HepG2 (cell line): ENCODE measurements around the gene FITM1. TPM values are rescaled to one million over a fixed set of nuclear protein-coding genes. Genes with fewer than 3 reads are reported as not detected.

Source experiments
- ATF7-NPFF ChIP-seq: sonication (generic); formaldehyde crosslinking; IDR thresholded peaks from 2 replicates; pipeline ENCODE4 v1.8.1; 2023; ENCODE audit warnings: mild to moderate bottlenecking, low read depth, missing genetic modification reagents, moderate library complexity
- FOXP1 ChIP-seq, 2 experiments: fragments of 450-650 bp in 1 of 2; IDR thresholded peaks; 2 replicates each; pipeline ENCODE4 v1.6.1; 2017 to 2018; ENCODE audit warnings: antibody characterized with exemption in 1 of 2
- NFE2L2 ChIP-seq: fragments of 150-350 bp; IDR thresholded peaks from 2 replicates; pipeline ENCODE4 v1.6.1; 2014; ENCODE audit warnings: low read length
- PLRG1 ChIP-seq: fragments of 450-650 bp; conservative IDR thresholded peaks from 2 replicates; pipeline ENCODE4 v1.6.1; 2016
- RFX1 ChIP-seq: fragments of 450-650 bp; IDR thresholded peaks from 2 replicates; pipeline ENCODE4 v1.6.1; 2017
- SALL2 ChIP-seq: sonication (generic); formaldehyde crosslinking; IDR thresholded peaks from 2 replicates; pipeline ENCODE4 v1.8.1; 2023; ENCODE audit warnings: mild to moderate bottlenecking, missing genetic modification reagents, inconsistent platforms
- SOX6 ChIP-seq, 2 experiments: fragments of 450-650 bp in 1 of 2; sonication (generic) in 1 of 2; formaldehyde crosslinking in 1 of 2; IDR thresholded peaks; 2 replicates each; pipeline versions ENCODE4 v1.4.0 to v1.6.1; 2017 to 2020; ENCODE audit warnings: antibody characterized with exemption in 1 of 2, mild to moderate bottlenecking in 1 of 2, missing genetic modification reagents in 1 of 2
- SRSF4 ChIP-seq: fragments of 200-400 bp; formaldehyde crosslinking; IDR thresholded peaks from one replicate; pipeline ENCODE4 v1.6.1; 2018; ENCODE audit warnings: mild to moderate bottlenecking, low read depth, low read length, moderate library complexity; ENCODE audit not compliant: poor library complexity, severe bottlenecking
- ZMYM3 ChIP-seq: sonication (generic); formaldehyde crosslinking; IDR thresholded peaks from 2 replicates; pipeline ENCODE4 v1.5.1; 2020; ENCODE audit warnings: mild to moderate bottlenecking, missing genetic modification reagents
- ZNF337 ChIP-seq: sonication (generic); formaldehyde crosslinking; IDR thresholded peaks from 2 replicates; pipeline ENCODE4 v1.5.1; 2020; ENCODE audit warnings: missing genetic modification reagents, low read depth, mild to moderate bottlenecking, borderline replicate concordance
- ZNF431 ChIP-seq: sonication (generic); formaldehyde crosslinking; IDR thresholded peaks from 2 replicates; pipeline ENCODE4 v1.9.0; 2022; ENCODE audit warnings: missing genetic modification reagents, low read depth, mild to moderate bottlenecking, borderline replicate concordance
- ZNF549 ChIP-seq: sonication (generic); formaldehyde crosslinking; IDR thresholded peaks from 2 replicates; pipeline ENCODE4 v1.5.0; 2020; ENCODE audit warnings: missing genetic modification reagents
- ZNF550 ChIP-seq: sonication (generic); formaldehyde crosslinking; IDR thresholded peaks from 2 replicates; pipeline ENCODE4 v1.4.0; 2020; ENCODE audit warnings: mild to moderate bottlenecking, missing genetic modification reagents, borderline replicate concordance
- ZNF569 ChIP-seq: sonication (generic); formaldehyde crosslinking; IDR thresholded peaks from 2 replicates; pipeline ENCODE4 v1.5.0; 2020; ENCODE audit warnings: mild to moderate bottlenecking, missing genetic modification reagents, moderate library complexity, borderline replicate concordance
- ZNF766 ChIP-seq: sonication (generic); formaldehyde crosslinking; IDR thresholded peaks from 2 replicates; pipeline ENCODE4 v1.5.0; 2020; ENCODE audit warnings: missing genetic modification reagents, borderline replicate concordance
- ZSCAN12 ChIP-seq: sonication (generic); formaldehyde crosslinking; IDR thresholded peaks from 2 replicates; pipeline ENCODE4 v1.9.0; 2021; ENCODE audit warnings: mild to moderate bottlenecking, missing genetic modification reagents
- polyA plus RNA-seq, 8 experiments: library from polyadenylated mRNA; depleted of rRNA in 3 of 8; stranded (reverse) in 7 of 8; unstranded in 1 of 8; fragments of >200 nt; fragmentation: Illumina TruSeq in 4 of 8; extraction: Trizol in 4 of 8; gene quantifications; 2 replicates each; pipeline versions ENCODE4 v1.2.1 to v1.2.3, GENCODE V29; 2011 to 2016; ENCODE audit warnings: low read depth in 4 of 8, missing spikeins in 1 of 8, mixed read lengths in 1 of 8; ENCODE audit not compliant: insufficient read depth in 1 of 8
- total RNA-seq, 5 experiments: library from RNA; depleted of rRNA; stranded (reverse); fragments of >200 nt; fragmentation: Illumina TruSeq; extraction: Trizol; gene quantifications; 2 replicates each; pipeline ENCODE4 v1.2.3, GENCODE V29; 2016; ENCODE audit warnings: low read depth in 1 of 5
- TF ChIP-seq, protein P1 (sequence below): sonication (generic); formaldehyde crosslinking; IDR thresholded peaks from 2 replicates; pipeline ENCODE4 v1.9.0; 2021; ENCODE audit warnings: missing genetic modification reagents, borderline replicate concordance
- TF ChIP-seq, protein P2 (sequence below): sonication (generic); formaldehyde crosslinking; IDR thresholded peaks from 2 replicates; pipeline ENCODE4 v1.9.0; 2021; ENCODE audit warnings: missing genetic modification reagents, borderline replicate concordance
- TF ChIP-seq, protein P3 (sequence below): sonication (generic); formaldehyde crosslinking; IDR thresholded peaks from 2 replicates; pipeline ENCODE4 v1.4.0; 2020; ENCODE audit warnings: mild to moderate bottlenecking, missing genetic modification reagents, borderline replicate concordance

FITM1 gene
- total and polyA plus RNA-seq, 2 of the 13 experiments (the other 11 are each of a cell fraction or from before 2014, with no cell fraction given), result 2.7 to 5.8 TPM

DNA sequence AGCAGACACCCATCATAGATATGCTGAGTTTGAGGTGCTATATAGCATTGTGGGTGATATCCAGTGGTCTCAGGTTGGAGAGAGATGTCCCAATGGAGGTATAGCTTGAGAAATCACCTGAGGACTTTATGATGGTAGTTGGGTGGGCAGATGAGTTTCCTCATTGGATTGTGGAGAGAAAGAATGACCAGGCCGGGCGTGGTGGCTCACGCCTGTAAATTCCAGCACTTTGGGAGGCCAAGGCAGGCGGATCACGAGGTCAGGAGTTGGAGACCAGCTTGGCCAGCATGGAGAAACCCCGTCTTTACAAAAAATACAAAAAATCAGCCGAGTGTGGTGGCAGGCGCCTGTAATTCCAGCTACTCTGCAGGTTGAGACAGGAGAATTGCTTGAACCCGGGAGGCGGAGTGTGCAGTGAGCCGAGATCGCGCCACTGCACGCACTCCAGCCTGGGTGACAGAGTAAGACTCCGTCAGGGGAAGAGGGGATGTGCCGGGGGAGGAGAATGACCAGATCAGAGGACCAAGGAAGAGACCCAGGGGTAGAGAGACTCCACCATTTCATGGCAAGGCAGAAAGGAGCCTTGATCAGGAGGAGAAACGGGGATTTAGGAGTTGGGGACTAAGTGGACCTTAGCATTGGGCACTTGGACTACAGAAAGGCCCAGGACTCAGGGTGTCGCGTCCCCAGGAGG is 37.1 kb upstream of the FITM1 start (continued):
- TF ChIP-seq, protein P1, sequence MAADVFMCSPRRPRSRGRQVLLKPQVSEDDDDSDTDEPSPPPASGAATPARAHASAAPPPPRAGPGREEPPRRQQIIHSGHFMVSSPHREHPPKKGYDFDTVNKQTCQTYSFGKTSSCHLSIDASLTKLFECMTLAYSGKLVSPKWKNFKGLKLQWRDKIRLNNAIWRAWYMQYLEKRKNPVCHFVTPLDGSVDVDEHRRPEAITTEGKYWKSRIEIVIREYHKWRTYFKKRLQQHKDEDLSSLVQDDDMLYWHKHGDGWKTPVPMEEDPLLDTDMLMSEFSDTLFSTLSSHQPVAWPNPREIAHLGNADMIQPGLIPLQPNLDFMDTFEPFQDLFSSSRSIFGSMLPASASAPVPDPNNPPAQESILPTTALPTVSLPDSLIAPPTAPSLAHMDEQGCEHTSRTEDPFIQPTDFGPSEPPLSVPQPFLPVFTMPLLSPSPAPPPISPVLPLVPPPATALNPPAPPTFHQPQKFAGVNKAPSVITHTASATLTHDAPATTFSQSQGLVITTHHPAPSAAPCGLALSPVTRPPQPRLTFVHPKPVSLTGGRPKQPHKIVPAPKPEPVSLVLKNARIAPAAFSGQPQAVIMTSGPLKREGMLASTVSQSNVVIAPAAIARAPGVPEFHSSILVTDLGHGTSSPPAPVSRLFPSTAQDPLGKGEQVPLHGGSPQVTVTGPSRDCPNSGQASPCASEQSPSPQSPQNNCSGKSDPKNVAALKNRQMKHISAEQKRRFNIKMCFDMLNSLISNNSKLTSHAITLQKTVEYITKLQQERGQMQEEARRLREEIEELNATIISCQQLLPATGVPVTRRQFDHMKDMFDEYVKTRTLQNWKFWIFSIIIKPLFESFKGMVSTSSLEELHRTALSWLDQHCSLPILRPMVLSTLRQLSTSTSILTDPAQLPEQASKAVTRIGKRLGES (CRISPR knock-in tag), result 0 out of 2 replicates have a peak, but pooled peaks have one; percentile 17
- TF ChIP-seq NFE2L2, result no peak
- no peak for TF ChIP-seq PLRG1
- TF ChIP-seq ZNF549, result no peak
- no peak for TF ChIP-seq ATF7-NPFF (CRISPR knock-in tag)
- TF ChIP-seq, protein P2, sequence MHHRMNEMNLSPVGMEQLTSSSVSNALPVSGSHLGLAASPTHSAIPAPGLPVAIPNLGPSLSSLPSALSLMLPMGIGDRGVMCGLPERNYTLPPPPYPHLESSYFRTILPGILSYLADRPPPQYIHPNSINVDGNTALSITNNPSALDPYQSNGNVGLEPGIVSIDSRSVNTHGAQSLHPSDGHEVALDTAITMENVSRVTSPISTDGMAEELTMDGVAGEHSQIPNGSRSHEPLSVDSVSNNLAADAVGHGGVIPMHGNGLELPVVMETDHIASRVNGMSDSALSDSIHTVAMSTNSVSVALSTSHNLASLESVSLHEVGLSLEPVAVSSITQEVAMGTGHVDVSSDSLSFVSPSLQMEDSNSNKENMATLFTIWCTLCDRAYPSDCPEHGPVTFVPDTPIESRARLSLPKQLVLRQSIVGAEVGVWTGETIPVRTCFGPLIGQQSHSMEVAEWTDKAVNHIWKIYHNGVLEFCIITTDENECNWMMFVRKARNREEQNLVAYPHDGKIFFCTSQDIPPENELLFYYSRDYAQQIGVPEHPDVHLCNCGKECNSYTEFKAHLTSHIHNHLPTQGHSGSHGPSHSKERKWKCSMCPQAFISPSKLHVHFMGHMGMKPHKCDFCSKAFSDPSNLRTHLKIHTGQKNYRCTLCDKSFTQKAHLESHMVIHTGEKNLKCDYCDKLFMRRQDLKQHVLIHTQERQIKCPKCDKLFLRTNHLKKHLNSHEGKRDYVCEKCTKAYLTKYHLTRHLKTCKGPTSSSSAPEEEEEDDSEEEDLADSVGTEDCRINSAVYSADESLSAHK (CRISPR knock-in tag), result no peak
- TF ChIP-seq ZSCAN12 (CRISPR knock-in tag), result no peak
- 0 out of 2 replicates have a peak, but pooled peaks have one; percentile 57 for TF ChIP-seq ZNF550
- TF ChIP-seq ZNF569 (CRISPR knock-in tag), result no peak
- TF ChIP-seq SRSF4, result no peak
- TF ChIP-seq FOXP1 (IDR thresholded peaks at IDR 0.05), result no peak
- no peak for TF ChIP-seq FOXP1 (CRISPR knock-in tag; IDR thresholded peaks at IDR 0.05)
- TF ChIP-seq ZNF337 (CRISPR knock-in tag), result no peak
- no peak; the same call in 1 of the 2 replicates for TF ChIP-seq ZNF766
- TF ChIP-seq SOX6 (IDR thresholded peaks at IDR 0.05), result no peak
- TF ChIP-seq SOX6 (CRISPR knock-in tag; IDR thresholded peaks at IDR 0.05), result no peak; the same call in 1 of the 2 replicates
- no peak for TF ChIP-seq ZNF431 (CRISPR knock-in tag)
- no peak; the same call in 1 of the 2 replicates for TF ChIP-seq SALL2
- no peak for TF ChIP-seq RFX1
- TF ChIP-seq, protein P3, sequence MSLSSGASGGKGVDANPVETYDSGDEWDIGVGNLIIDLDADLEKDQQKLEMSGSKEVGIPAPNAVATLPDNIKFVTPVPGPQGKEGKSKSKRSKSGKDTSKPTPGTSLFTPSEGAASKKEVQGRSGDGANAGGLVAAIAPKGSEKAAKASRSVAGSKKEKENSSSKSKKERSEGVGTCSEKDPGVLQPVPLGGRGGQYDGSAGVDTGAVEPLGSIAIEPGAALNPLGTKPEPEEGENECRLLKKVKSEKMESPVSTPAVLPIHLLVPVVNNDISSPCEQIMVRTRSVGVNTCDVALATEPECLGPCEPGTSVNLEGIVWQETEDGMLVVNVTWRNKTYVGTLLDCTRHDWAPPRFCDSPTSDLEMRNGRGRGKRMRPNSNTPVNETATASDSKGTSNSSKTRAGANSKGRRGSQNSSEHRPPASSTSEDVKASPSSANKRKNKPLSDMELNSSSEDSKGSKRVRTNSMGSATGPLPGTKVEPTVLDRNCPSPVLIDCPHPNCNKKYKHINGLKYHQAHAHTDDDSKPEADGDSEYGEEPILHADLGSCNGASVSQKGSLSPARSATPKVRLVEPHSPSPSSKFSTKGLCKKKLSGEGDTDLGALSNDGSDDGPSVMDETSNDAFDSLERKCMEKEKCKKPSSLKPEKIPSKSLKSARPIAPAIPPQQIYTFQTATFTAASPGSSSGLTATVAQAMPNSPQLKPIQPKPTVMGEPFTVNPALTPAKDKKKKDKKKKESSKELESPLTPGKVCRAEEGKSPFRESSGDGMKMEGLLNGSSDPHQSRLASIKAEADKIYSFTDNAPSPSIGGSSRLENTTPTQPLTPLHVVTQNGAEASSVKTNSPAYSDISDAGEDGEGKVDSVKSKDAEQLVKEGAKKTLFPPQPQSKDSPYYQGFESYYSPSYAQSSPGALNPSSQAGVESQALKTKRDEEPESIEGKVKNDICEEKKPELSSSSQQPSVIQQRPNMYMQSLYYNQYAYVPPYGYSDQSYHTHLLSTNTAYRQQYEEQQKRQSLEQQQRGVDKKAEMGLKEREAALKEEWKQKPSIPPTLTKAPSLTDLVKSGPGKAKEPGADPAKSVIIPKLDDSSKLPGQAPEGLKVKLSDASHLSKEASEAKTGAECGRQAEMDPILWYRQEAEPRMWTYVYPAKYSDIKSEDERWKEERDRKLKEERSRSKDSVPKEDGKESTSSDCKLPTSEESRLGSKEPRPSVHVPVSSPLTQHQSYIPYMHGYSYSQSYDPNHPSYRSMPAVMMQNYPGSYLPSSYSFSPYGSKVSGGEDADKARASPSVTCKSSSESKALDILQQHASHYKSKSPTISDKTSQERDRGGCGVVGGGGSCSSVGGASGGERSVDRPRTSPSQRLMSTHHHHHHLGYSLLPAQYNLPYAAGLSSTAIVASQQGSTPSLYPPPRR (CRISPR knock-in tag), result no peak
- 0 out of 2 replicates have a peak, but pooled peaks have one; percentile 6 for TF ChIP-seq ZMYM3
